SU-DHL-6 (cell line): ENCODE results near the gene SOX15.
"Not testable (repeated sequence)": the region's sequence is repeated elsewhere in the genome, so short reads cannot be mapped to it uniquely, and the experiment has no call there.

Experiments used
- H2AFZ ChIP-seq: fragments of 200-600 bp; sonication (generic); 2 replicates; pipeline ENCODE4 v1.6.1; 2014; ENCODE audit warnings: low read depth, mild to moderate bottlenecking, moderate library complexity, mixed read lengths, antibody characterized with exemption, low read length; ENCODE audit not compliant: severe bottlenecking
- H3F3A ChIP-seq: fragments of 200-600 bp; shearing (Covaris generic); 2 replicates; pipeline ENCODE4 v1.6.0; 2016; ENCODE audit warnings: antibody characterized with exemption, mild to moderate bottlenecking; ENCODE audit not compliant: insufficient read depth
- H3K27ac ChIP-seq: fragments of 200-600 bp; sonication (generic); 2 replicates; pipeline ENCODE4 v1.5.1; 2016; ENCODE audit warnings: low read depth, mild to moderate bottlenecking, low read length, moderate library complexity, mixed read lengths
- H3K27me3 ChIP-seq: fragments of 200-600 bp; sonication (generic), shearing (Covaris generic); 2 replicates; pipeline ENCODE4 v1.6.0; 2014; ENCODE audit warnings: mild to moderate bottlenecking, low read length
- H3K36me3 ChIP-seq: fragments of 200-600 bp; sonication (generic); 2 replicates; pipeline ENCODE4 v1.6.1; 2014; ENCODE audit warnings: mild to moderate bottlenecking, low read length, mixed read lengths
- H3K4me2 ChIP-seq: fragments of 300-600, 200-600 bp; shearing (Covaris generic), sonication (generic); 2 replicates; pipeline ENCODE4 v1.6.0; 2014; ENCODE audit warnings: low read length, low read depth, mild to moderate bottlenecking; ENCODE audit not compliant: poor library complexity, severe bottlenecking
- H3K4me3 ChIP-seq: fragments of 200-600 bp; sonication (generic); 2 replicates; pipeline ENCODE4 v1.5.1; 2014; ENCODE audit warnings: antibody characterized with exemption, low read length, mild to moderate bottlenecking, mixed read lengths; ENCODE audit not compliant: insufficient read depth, poor library complexity, severe bottlenecking
- H3K79me2 ChIP-seq: fragments of 200-600 bp; sonication (generic); 2 replicates; pipeline ENCODE4 v1.6.1; 2014; ENCODE audit warnings: mild to moderate bottlenecking, low read length, moderate library complexity; ENCODE audit not compliant: insufficient read depth
- H3K9ac ChIP-seq: fragments of 200-600 bp; sonication (generic); 2 replicates; pipeline ENCODE4 v1.7.0; 2014; ENCODE audit warnings: mild to moderate bottlenecking, low read length
- H3K9me2 ChIP-seq: fragments of 200-600 bp; sonication (generic); replicated peaks from 2 replicates; pipeline ENCODE4 v1.6.1; 2014; ENCODE audit warnings: low read length; ENCODE audit not compliant: insufficient read depth
- H3K9me3 ChIP-seq: fragments of 200-600 bp; sonication (generic); 2 replicates; pipeline ENCODE4 v1.6.1; 2014; ENCODE audit warnings: low read length, mixed read lengths; ENCODE audit not compliant: insufficient read depth
- H4K20me1 ChIP-seq: fragments of 200-600 bp; sonication (generic); 2 replicates; pipeline ENCODE4 v1.6.1; 2014; ENCODE audit warnings: low read depth, mild to moderate bottlenecking, antibody characterized with exemption, low read length, moderate library complexity, mixed read lengths
- CTCF ChIP-seq: fragments of 200-600 bp; sonication (generic); IDR thresholded peaks from one replicate; pipeline ENCODE4 v1.5.1; 2017; ENCODE audit warnings: antibody characterized with exemption, mild to moderate bottlenecking, low read length, moderate library complexity; ENCODE audit not compliant: insufficient read depth, poor library complexity, severe bottlenecking
- EZH2phosphoT487 ChIP-seq: fragments of 200-600 bp; sonication (generic), shearing (Covaris generic); conservative IDR thresholded peaks from 2 replicates; pipeline ENCODE4 v1.6.1; 2018; ENCODE audit warnings: mild to moderate bottlenecking, antibody characterized with exemption, low read length, moderate library complexity, mixed read lengths

Gene SOX15

DNA sequence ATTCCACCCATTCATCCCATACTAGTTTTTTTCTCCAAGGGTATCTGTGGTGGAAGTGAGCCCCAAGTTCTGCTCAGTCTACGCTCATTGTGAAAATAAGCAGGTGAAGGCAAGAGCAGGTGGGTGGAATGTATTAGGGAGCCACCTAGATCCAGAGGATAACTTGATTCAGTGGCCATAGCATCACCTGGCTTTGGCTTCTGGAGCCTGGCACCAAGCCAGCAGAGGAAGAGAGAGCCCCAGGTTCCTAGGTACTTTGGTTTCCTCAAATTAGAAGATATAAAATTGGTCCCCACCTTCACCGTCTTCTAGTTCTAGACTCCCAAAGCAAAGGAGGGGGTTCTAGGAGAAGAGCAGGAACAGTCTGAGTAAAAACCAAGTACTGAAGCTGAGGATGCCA, 20.7 kb upstream of the SOX15 start:
- TF ChIP-seq EZH2phosphoT487: no peak
- TF ChIP-seq CTCF: no peak
- Histone ChIP-seq H3K9me3 (no peaks in the 10 kb centered on the region), H3K4me2 (no peak overlapping the region), H3K27ac (no peak overlapping the region), H3K36me3 (no peaks in the 10 kb centered on the region), H3K9me2 (no peaks in the 10 kb centered on the region), H3F3A (no peaks in the 10 kb centered on the region), H3K4me3 (no peak overlapping the region), H4K20me1 (no peaks in the 10 kb centered on the region), H2AFZ (no peak overlapping the region), H3K79me2 (peaks cover 54% of the 10 kb centered on the region), H3K9ac (no peak overlapping the region), H3K27me3 (no peaks in the 10 kb centered on the region)

GRCh38 chr17:7606280-7606679, 16.4 kb upstream of the SOX15 start:
- Histone ChIP-seq H4K20me1 (no peaks in the 10 kb centered on the region), H3K27me3 (no peaks in the 10 kb centered on the region), H3K27ac (no peak overlapping the region), H3K79me2 (peaks cover 24% of the 10 kb centered on the region), H3K4me3 (no peak overlapping the region), H3K9ac (no peak overlapping the region), H3F3A (no peaks in the 10 kb centered on the region), H3K9me3 (no peaks in the 10 kb centered on the region), H3K9me2 (no peaks in the 10 kb centered on the region), H3K36me3 (peaks cover under 1% of the 10 kb centered on the region; the same call in 1 of the 2 replicates), H3K4me2 (no peak overlapping the region), H2AFZ (no peak overlapping the region)
- TF ChIP-seq EZH2phosphoT487 (no peak), CTCF (no peak)

- not testable (repeated sequence) for H4K20me1 ChIP-seq, H3F3A ChIP-seq, H3K9ac ChIP-seq
These were observed 7.7 kb upstream of the SOX15 start for GRCh38 chr17:7597561-7597960.

DNA sequence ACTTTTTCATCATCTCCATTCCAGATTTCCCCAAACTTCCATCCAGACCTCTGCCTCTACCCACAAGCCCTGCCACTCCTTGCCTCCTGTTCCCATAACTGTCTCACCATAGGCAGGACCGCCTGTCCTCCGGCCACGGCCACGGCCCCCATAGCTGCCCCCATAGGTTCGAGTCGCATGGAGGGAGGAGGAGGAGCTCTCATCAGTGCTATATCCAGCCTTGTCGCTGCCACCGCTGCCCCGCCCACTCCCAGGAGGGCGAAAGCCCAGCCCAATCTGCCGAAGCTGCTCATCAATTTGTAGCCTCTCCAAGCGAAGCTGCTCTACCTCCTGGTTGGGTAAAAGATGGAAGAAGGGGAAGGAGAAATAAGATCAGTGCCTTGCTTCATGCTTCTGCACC, 3.4 kb upstream of the SOX15 start:
- H3K27me3 ChIP-seq: no peaks in the 10 kb centered on the region
- H3F3A ChIP-seq: no peaks in the 10 kb centered on the region
- TF ChIP-seq EZH2phosphoT487 (no peak), CTCF (no peak)
- H3K27ac ChIP-seq: no peak overlapping the region
- no peaks in the 10 kb centered on the region for H4K20me1 ChIP-seq
- no peaks in the 10 kb centered on the region for H3K9me3 ChIP-seq
- H3K4me2 ChIP-seq: no peak overlapping the region
- H2AFZ ChIP-seq: no peak overlapping the region
- H3K36me3 ChIP-seq: peaks cover 11% of the 10 kb centered on the region; the same call in 1 of the 2 replicates
- no peaks in the 10 kb centered on the region for H3K9me2 ChIP-seq
- no peaks in the 10 kb centered on the region for H3K79me2 ChIP-seq
- no peak overlapping the region for H3K9ac ChIP-seq
- no peak overlapping the region for H3K4me3 ChIP-seq

More at GRCh38 chr17:7597561-7597960, 7.7 kb upstream of the SOX15 start:
- H3K9me3 ChIP-seq, H3K4me3 ChIP-seq, H3K4me2 ChIP-seq, H3K27ac ChIP-seq, H3K9me2 ChIP-seq, H3K27me3 ChIP-seq, H3K79me2 ChIP-seq, H2AFZ ChIP-seq: not testable (repeated sequence)
- H3K36me3 ChIP-seq: peaks cover 14% of the 10 kb centered on the region; the same call in 1 of the 2 replicates
